Prostate gland (tissue), 2 donors: ENCODE data around the gene PPP1R7. TPM values are rescaled to one million over a fixed set of nuclear protein-coding genes. Genes with fewer than 3 reads are reported as not detected.

Source experiments
- DNase-seq: peaks from one replicate; pipeline ENCODE4 v3.0.0-alpha.2; 2019; ENCODE audit warnings: low spot score
- H3K27ac ChIP-seq, 2 donors: fragments of 200-600 bp; sonication (generic); 2 replicates each; pipeline ENCODE4 v1.5.1; 2017 to 2019
- H3K27me3 ChIP-seq: fragments of 200-600 bp; sonication (generic); replicated peaks from 2 replicates; pipeline ENCODE4 v1.5.1; 2019; ENCODE audit not compliant: insufficient read depth
- H3K36me3 ChIP-seq, 2 donors: fragments of 200-600 bp; sonication (generic); 1 replicate in 1 of 2; 2 replicates in 1 of 2; pipeline versions ENCODE4 v1.5.1 to v1.8.1; 2017 to 2019
- H3K4me1 ChIP-seq: fragments of 200-600 bp; sonication (generic); replicated peaks from 2 replicates; pipeline ENCODE4 v1.5.1; 2019
- H3K4me3 ChIP-seq, 2 donors: fragments of 200-600 bp; sonication (generic); 2 replicates each; pipeline ENCODE4 v1.5.1; 2017 to 2019
- H3K9me3 ChIP-seq: fragments of 200-600 bp; sonication (generic); 2 replicates; pipeline ENCODE4 v1.5.1; 2017
- POLR2A ChIP-seq: fragments of 450-650 bp; IDR thresholded peaks from one replicate; pipeline ENCODE4 v1.6.1; 2016; ENCODE audit warnings: antibody characterized with exemption, mild to moderate bottlenecking
- POLR2AphosphoS5 ChIP-seq: sonication (generic); formaldehyde crosslinking; IDR thresholded peaks from one replicate; pipeline ENCODE4 v1.6.1; 2017; ENCODE audit warnings: antibody characterized with exemption
- WGBS: methylation state at CpG from one replicate; pipeline ENCODE4 v1.1.5; 2018; 5-methylcytosine and 5-hydroxymethylcytosine counted together
- intact Hi-C: fragments of 100-400 bp; cut with DNase I; formaldehyde crosslinking; loops from one replicate; pipeline ENCODE4 v1.14.2; 2022
- total RNA-seq, 2 donors: library from RNA; depleted of rRNA; stranded (reverse); fragments of >200 nt; gene quantifications; one replicate each; pipeline ENCODE4 v1.1.0, GENCODE V29; 2016
- TF ChIP-seq, protein P1 (sequence below), 4 experiments: fragments of 200-600 bp in 2 of 4; fragments of 450-650 bp in 2 of 4; sonication (generic) in 2 of 4; IDR thresholded peaks; 1 replicate in 3 of 4; 2 replicates in 1 of 4; pipeline ENCODE4 v1.5.1; 2016 to 2019; ENCODE audit warnings: antibody characterized with exemption in 4 of 4, mild to moderate bottlenecking in 2 of 4, moderate library complexity in 2 of 4

Gene PPP1R7
- total RNA-seq, 2 donors from 2014 or later: 50.0 to 91.3 TPM

DNA sequence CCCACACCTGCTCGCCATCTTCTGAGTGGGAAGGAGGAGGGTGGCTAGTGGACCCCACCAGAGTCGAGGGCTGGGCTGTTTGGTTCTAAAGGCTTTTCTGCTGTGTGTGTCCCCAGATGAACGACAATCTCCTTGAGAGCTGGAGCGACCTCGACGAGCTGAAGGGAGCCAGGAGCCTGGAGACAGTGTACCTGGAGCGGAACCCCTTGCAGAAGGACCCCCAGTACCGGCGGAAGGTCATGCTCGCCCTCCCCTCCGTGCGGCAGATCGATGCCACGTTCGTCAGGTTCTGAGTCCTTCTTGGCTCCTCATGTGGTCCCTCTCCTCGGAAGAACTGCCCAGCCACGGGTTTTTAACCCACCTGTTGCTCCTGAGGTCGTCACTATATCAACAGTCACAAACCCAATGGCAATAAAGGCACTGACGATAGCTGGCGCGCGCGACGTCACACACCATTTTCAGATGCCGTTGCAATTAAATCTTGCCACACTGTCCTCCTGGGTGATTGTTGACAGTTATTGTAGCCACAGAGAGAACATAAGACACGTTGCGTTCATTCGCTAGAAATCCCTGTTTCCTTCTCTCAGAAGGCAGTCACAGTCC, 32.4 kb downstream of the PPP1R7 start:
- TF ChIP-seq POLR2AphosphoS5 (no peak), POLR2A (no peak)
- TF ChIP-seq, protein P1, sequence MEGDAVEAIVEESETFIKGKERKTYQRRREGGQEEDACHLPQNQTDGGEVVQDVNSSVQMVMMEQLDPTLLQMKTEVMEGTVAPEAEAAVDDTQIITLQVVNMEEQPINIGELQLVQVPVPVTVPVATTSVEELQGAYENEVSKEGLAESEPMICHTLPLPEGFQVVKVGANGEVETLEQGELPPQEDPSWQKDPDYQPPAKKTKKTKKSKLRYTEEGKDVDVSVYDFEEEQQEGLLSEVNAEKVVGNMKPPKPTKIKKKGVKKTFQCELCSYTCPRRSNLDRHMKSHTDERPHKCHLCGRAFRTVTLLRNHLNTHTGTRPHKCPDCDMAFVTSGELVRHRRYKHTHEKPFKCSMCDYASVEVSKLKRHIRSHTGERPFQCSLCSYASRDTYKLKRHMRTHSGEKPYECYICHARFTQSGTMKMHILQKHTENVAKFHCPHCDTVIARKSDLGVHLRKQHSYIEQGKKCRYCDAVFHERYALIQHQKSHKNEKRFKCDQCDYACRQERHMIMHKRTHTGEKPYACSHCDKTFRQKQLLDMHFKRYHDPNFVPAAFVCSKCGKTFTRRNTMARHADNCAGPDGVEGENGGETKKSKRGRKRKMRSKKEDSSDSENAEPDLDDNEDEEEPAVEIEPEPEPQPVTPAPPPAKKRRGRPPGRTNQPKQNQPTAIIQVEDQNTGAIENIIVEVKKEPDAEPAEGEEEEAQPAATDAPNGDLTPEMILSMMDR (IDR thresholded peaks at IDR 0.05): no peak
- H3K9me3 ChIP-seq: no peaks in the 10 kb centered on the region
- no peaks in the 10 kb centered on the region for H3K4me1 ChIP-seq
- intact Hi-C loops: no loop called here
- no peak overlapping the region for H3K27ac ChIP-seq
- 93% methylated on average over 28 of the region's 28 CpGs for WGBS
- no peaks in the 10 kb centered on the region for H3K27me3 ChIP-seq
- no peak overlapping the region for H3K4me3 ChIP-seq
- DNase-seq: no peak
- no peaks in the 10 kb centered on the region for H3K36me3 ChIP-seq

DNA sequence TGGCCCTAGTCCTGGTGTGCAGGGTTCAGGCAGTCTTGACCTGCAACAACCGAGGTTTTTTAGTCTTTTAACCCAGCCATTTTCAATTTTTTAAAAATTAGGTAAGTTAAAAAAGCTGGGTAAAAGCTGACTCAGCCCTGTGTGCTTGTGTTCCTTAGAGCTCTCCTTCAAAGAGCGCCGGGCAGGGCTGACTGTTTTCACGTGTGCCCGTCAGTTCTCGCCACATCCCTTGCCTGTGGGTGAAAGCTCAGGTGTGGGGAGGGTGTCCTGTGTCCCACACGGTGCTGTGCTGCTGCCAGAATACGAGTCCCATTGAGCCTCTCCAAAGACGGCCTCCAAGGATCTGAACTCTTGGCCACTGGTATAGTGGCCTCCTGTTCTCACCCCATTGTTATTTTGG, 33.0 kb downstream of the PPP1R7 start:
- no peak for DNase-seq
- Histone ChIP-seq H3K27ac (no peak overlapping the region), H3K4me1 (no peaks in the 10 kb centered on the region), H3K36me3 (no peaks in the 10 kb centered on the region), H3K9me3 (no peaks in the 10 kb centered on the region), H3K27me3 (no peaks in the 10 kb centered on the region), H3K4me3 (no peak overlapping the region)
- intact Hi-C loops: no loop called here
- WGBS: 87% methylated on average over 9 of the region's 9 CpGs
- TF ChIP-seq POLR2A: no peak
- TF ChIP-seq, protein P1 (IDR thresholded peaks at IDR 0.05): no peak
- no peak for TF ChIP-seq POLR2AphosphoS5

DNA sequence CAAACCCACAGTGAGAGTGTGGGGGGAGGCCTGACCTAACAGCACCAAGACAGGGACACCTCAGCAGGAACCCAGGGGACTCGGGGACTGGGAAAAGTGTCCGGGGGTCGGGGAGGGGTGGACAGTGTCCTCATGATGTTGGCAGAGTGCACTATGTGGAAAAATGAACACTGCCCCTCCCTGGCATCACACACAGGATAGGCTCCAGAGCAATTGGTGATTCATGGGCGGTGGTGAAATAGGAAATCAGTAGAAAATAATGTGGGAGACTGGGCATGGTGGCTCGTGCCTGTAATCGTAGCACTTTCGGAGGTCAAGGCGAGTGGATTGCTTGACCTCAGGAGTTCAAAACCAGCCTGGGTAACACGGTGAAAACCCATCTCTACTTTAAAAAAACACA, 34.6 kb downstream of the PPP1R7 start:
- H3K9me3 ChIP-seq: no peaks in the 10 kb centered on the region
- no peak overlapping the region for H3K27ac ChIP-seq
- H3K4me3 ChIP-seq: no peak overlapping the region
- intact Hi-C loops: no loop called here
- H3K27me3 ChIP-seq: no peaks in the 10 kb centered on the region
- 87% methylated on average over 9 of the region's 9 CpGs for WGBS
- DNase-seq: no peak
- TF ChIP-seq, protein P1 (IDR thresholded peaks at IDR 0.05): no peak
- TF ChIP-seq POLR2A: no peak
- TF ChIP-seq POLR2AphosphoS5: no peak
- no peaks in the 10 kb centered on the region for H3K4me1 ChIP-seq
- H3K36me3 ChIP-seq: no peaks in the 10 kb centered on the region

DNA sequence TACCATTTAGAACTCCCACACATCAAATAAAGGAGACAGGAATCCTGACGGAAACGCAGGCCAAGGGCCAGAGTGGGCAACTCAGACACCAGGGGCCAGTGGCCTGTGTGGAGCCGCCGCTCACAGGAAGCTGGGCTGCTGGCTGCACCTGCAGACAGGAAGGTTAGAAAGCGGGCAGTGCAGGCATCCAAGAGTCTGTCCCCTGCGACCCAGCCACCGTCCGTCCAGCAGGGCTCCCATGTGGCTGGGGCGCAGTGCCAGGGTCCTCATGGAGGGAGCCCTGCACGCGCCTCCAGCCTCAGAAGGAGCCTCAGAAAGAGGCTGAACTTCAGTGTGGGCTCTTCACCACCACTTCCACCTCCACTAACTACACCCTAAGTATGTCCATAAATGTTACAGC, 35.7 kb downstream of the PPP1R7 start:
- intact Hi-C loops: no loop called here
- Histone ChIP-seq H3K27ac (no peak overlapping the region), H3K36me3 (no peaks in the 10 kb centered on the region), H3K4me1 (peaks cover 9% of the 10 kb centered on the region), H3K4me3 (no peak overlapping the region), H3K9me3 (no peaks in the 10 kb centered on the region), H3K27me3 (no peaks in the 10 kb centered on the region)
- 80% methylated on average over 11 of the region's 11 CpGs for WGBS
- TF ChIP-seq, protein P1 (IDR thresholded peaks at IDR 0.05): no peak
- no peak for TF ChIP-seq POLR2AphosphoS5
- no peak for TF ChIP-seq POLR2A
- DNase-seq: no peak

DNA sequence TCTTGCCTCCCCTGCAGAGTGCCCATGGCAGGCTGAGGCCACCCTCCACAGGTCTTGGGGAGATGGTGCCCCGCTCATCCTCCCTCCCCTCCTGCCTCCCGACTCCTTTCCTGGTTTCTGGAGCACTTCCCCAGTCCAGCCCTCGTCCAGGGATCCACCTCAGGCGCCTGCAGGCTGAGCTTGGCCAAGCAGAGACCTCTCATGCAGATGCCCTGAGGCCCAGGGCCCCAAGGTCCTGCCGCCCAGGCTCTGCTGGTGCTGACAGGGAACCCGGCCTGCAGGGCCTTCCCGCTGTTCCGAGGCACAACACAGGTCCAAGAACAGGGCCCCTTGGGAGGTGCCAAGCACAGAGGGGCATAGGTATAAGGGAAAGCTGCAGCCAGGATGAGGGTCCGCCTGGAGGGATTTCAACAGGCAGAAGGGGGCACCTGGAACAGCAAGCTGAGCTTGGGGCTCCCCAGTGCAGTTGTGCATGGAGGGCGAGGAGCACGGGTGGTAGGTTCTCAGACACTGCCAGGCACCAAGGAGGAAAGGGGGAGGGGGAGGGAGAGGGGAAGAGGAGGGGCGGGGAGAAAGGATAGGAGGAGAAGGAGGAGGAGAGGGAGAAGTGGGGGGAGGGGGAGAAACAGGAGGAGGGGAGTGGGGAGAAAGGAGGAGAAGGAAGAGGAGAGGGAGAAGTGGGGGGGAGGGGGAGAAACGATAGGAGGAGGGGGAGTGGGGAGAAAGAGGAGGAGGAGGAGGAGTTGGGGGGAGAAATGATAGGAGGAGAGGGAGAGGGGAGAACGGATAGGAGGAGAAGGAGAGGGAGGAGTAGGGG, 37.0 kb downstream of the PPP1R7 start:
- no peak for DNase-seq
- Histone ChIP-seq H3K4me3 (no peak overlapping the region), H3K9me3 (no peaks in the 10 kb centered on the region), H3K4me1 (peaks cover 9% of the 10 kb centered on the region), H3K27ac (peak overlapping the region in 1 of 2 donors; percentile 85), H3K36me3 (no peaks in the 10 kb centered on the region), H3K27me3 (no peaks in the 10 kb centered on the region)
- intact Hi-C loops: no loop called here
- 61% methylated on average over 13 of the region's 14 CpGs for WGBS
- TF ChIP-seq, protein P1 (IDR thresholded peaks at IDR 0.05): no peak
- TF ChIP-seq POLR2A (no peak), POLR2AphosphoS5 (no peak)
